ENCODE results near the gene RXRA. TPM values are rescaled to one million over a fixed set of nuclear protein-coding genes. Genes with fewer than 3 reads are reported as not detected.

RXRA gene
- total RNA-seq, 3 donors from 2014 or later = 31.0 to 63.0 (median 31.5) TPM

DNA sequence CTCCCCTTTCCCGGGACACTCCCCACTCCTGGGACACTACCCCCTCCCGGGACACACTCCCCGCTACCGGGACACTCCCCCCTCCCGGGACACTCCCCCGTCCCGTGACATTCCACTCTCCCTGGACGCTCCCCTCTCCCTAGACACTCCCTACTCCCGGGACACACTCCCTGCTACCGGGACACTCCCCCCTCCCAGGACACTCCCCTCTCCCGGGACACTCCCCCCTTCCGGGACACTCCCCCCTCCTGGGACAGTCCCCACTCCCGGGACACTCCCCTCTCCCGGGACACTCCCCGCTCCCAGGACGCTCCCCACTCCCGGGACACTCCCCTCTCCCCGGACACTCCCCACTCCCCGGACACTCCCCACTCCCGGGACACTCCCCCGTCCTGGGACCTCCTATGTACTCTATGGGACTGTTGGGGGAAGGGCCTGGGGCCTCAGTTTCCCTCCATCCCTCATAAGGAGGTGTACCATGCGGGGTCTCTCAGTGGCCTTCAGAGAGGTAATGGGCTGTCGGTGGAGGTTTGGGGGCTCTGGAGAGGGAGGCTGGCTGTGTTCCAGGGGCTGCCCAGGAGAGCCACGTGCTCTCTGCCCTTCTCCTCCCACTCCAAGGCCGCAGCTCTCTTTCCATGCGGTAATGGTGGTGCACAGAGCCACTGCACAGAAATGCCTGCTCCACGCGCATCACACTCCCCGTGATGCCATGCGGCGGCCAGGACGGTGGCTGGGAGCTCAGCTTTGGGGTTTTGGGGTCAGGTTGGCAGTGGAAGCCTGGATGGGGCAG is 96.2 kb downstream of the RXRA start:
- Histone ChIP-seq H3K4me3 (no peak overlapping the region), H3K36me3 (no peaks in the 10 kb centered on the region), H3K27ac (peak overlapping the region in 1 of 2 donors; percentile 63), H3K9me3 (no peaks in the 10 kb centered on the region), H3K4me1 (no peaks in the 10 kb centered on the region), H3K27me3 (no peaks in the 10 kb centered on the region)
- intact Hi-C loops (cut with DNase I; ENCODE audit: low total_unique reads) = loop anchor here (5.0 kb wide), 1 partner anchor 660 kb away; no protein-coding TSS in a partner anchor
- TF ChIP-seq POLR2A (IDR thresholded peaks at IDR 0.05) (no peak), POLR2AphosphoS5 (IDR thresholded peaks at IDR 0.05) (no peak)
- TF ChIP-seq, protein P1, sequence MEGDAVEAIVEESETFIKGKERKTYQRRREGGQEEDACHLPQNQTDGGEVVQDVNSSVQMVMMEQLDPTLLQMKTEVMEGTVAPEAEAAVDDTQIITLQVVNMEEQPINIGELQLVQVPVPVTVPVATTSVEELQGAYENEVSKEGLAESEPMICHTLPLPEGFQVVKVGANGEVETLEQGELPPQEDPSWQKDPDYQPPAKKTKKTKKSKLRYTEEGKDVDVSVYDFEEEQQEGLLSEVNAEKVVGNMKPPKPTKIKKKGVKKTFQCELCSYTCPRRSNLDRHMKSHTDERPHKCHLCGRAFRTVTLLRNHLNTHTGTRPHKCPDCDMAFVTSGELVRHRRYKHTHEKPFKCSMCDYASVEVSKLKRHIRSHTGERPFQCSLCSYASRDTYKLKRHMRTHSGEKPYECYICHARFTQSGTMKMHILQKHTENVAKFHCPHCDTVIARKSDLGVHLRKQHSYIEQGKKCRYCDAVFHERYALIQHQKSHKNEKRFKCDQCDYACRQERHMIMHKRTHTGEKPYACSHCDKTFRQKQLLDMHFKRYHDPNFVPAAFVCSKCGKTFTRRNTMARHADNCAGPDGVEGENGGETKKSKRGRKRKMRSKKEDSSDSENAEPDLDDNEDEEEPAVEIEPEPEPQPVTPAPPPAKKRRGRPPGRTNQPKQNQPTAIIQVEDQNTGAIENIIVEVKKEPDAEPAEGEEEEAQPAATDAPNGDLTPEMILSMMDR (IDR thresholded peaks at IDR 0.05) = no peak
- no peak for DNase-seq (ENCODE audit: low spot score in 2 of 2)

DNA sequence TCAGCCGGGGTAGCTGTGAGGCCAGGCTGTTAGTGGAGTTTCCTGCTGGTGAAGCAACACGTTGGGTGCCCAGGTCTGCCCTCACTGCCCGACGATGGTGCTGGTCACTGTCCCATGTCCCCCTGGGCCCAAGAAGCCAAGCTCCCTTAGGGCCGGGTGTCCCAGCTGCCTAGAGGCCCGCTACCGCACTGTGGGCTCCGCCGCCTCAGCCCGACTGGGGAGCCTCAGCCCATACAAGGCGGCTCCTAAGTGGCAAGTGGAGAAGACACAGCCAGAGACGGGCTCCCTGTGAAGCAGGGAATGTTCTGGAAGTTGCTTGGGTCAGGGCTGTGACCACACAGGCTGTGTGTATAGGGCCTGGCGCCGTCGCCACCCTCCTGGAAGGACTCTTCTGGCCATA is 96.9 kb downstream of the RXRA start:
- Histone ChIP-seq H3K36me3 (no peaks in the 10 kb centered on the region), H3K4me3 (no peak overlapping the region), H3K27me3 (no peaks in the 10 kb centered on the region), H3K4me1 (no peaks in the 10 kb centered on the region), H3K27ac (no peak overlapping the region), H3K9me3 (no peaks in the 10 kb centered on the region)
- no peak for DNase-seq (ENCODE audit: low spot score in 2 of 2)
- intact Hi-C loops (cut with DNase I; ENCODE audit: low total_unique reads) = loop anchor here (5.0 kb wide), 1 partner anchor 659 kb away; no protein-coding TSS in a partner anchor
- TF ChIP-seq POLR2A (IDR thresholded peaks at IDR 0.05) = no peak
- TF ChIP-seq, protein P1 (IDR thresholded peaks at IDR 0.05) = no peak
- no peak for TF ChIP-seq POLR2AphosphoS5 (IDR thresholded peaks at IDR 0.05)

DNA sequence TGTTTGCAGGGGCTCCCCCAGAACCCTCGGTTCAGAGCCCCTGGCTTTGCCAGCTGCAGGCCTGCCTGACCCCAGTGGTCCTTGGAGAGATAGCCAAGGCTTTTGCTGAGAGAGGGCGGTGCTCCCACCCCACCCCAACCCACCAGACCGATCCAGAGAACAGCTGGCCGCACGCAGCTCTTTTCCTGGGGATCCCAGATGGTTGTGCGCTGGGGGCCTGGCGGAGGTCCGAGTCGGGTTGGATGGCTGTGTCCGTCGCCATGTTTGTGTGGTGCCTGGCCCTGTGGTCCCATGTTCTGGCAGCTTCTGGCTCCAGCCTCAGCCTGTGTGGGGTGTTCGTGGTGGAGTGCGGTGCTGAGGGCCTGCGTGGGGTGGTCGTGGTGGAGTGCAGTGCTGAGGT is 97.5 kb downstream of the RXRA start:
- Histone ChIP-seq H3K27me3 (no peaks in the 10 kb centered on the region), H3K36me3 (no peaks in the 10 kb centered on the region), H3K4me3 (no peak overlapping the region), H3K4me1 (no peaks in the 10 kb centered on the region), H3K27ac (no peak overlapping the region), H3K9me3 (no peaks in the 10 kb centered on the region)
- intact Hi-C loops (cut with DNase I; ENCODE audit: low total_unique reads) = loop anchor here (5.0 kb wide), 1 partner anchor 659 kb away; no protein-coding TSS in a partner anchor
- TF ChIP-seq POLR2AphosphoS5 (IDR thresholded peaks at IDR 0.05) (no peak), POLR2A (IDR thresholded peaks at IDR 0.05) (no peak)
- DNase-seq (ENCODE audit: low spot score in 2 of 2) = no peak

DNA sequence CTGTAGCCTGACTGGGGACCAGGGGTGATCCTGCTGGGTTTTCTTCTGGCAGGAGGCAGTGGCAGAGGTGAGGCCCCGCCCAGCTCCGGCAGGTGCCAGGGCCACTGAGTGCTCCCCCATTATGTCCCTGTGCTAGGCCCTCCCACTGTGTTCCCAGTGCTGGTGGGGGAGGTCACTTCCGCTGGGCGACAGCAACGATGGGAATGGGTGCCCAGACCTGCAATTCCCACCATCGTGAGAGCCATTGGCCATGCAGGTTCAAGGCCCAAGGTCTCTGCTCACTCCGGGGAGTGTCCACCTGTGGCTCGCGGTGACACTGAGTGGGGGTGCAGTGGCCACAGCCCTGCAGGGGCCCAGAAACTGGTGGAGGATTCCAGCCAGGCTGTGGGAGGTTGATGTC is 98.6 kb downstream of the RXRA start:
- no peaks in the 10 kb centered on the region for H3K4me1 ChIP-seq
- TF ChIP-seq POLR2A (IDR thresholded peaks at IDR 0.05) = no peak
- TF ChIP-seq, protein P1 (IDR thresholded peaks at IDR 0.05) = no peak
- TF ChIP-seq POLR2AphosphoS5 (IDR thresholded peaks at IDR 0.05) = no peak
- no peak overlapping the region for H3K4me3 ChIP-seq
- intact Hi-C loops (cut with DNase I; ENCODE audit: low total_unique reads) = loop anchor here (5.0 kb wide), 1 partner anchor 657 kb away; no protein-coding TSS in a partner anchor
- H3K27me3 ChIP-seq = no peaks in the 10 kb centered on the region
- no peaks in the 10 kb centered on the region for H3K36me3 ChIP-seq
- H3K27ac ChIP-seq = peak overlapping the region in 1 of 2 donors; percentile 14
- H3K9me3 ChIP-seq = no peaks in the 10 kb centered on the region
- no peak for DNase-seq (ENCODE audit: low spot score in 2 of 2)

DNA sequence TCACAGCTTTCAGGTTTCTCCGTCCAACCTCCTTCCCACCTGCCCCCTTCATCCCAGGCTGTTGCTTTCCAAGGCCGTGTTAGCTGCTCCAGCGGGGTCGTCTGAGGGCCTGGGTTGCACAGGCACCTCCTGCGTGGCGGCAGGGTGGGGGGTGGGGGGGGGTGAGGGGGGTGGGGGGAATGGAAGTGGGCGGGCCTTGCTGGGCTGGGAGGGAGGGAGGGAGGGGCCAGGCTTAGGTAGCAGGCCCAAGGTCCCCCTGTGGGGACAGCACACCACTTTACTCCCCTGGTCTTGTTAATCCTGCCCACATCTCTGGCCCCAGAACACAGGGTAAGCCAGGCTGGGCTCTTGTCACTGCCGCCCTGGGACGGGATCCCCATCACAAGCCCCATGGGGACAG is 99.1 kb downstream of the RXRA start:
- intact Hi-C loops (cut with DNase I; ENCODE audit: low total_unique reads) = no loop called here
- no peaks in the 10 kb centered on the region for H3K36me3 ChIP-seq
- TF ChIP-seq POLR2AphosphoS5 (IDR thresholded peaks at IDR 0.05) (no peak), POLR2A (IDR thresholded peaks at IDR 0.05) (no peak)
- TF ChIP-seq, protein P1 (IDR thresholded peaks at IDR 0.05) = no peak
- DNase-seq (ENCODE audit: low spot score in 2 of 2) = no peak
- no peaks in the 10 kb centered on the region for H3K9me3 ChIP-seq
- H3K27ac ChIP-seq = no peak overlapping the region
- no peaks in the 10 kb centered on the region for H3K27me3 ChIP-seq
- H3K4me3 ChIP-seq = no peak overlapping the region
- H3K4me1 ChIP-seq = no peaks in the 10 kb centered on the region
